Activated T-cell treated with anti-CD3 and anti-CD28 coated beads, Interleukin-2, amount 50 U/mL, for 72 hours (primary cell): Measurements from ENCODE around the gene TTC7B. TPM values are rescaled to one million over a fixed set of nuclear protein-coding genes. Genes with fewer than 3 reads are reported as not detected.

ENCODE experiments used
- ATAC-seq, 2 donors: fragments of 150-1000 bp; cut with Tn5 transposase; replicated peaks in 1 of 2; 2 replicates each; pipeline ENCODE4 v1.10.0; 2021; ENCODE audit warnings: moderate library complexity in 2 of 2, mild to moderate bottlenecking in 1 of 2
- DNase-seq, 2 donors: peaks; one replicate each; pipeline ENCODE4 v3.0.0; 2021 to 2022; ENCODE audit warnings: mixed read lengths in 1 of 2
- H3K27ac Mint-ChIP-seq: one replicate; pipeline ENCODE4 v1.8.0; 2022; ENCODE audit warnings: mild to moderate bottlenecking, moderate library complexity, mixed read lengths
- H3K27me3 Mint-ChIP-seq: one replicate; pipeline ENCODE4 v1.8.0; 2022; ENCODE audit warnings: low read depth, mixed read lengths
- H3K36me3 Mint-ChIP-seq, 2 donors: one replicate each; pipeline ENCODE4 v1.8.0; 2022; ENCODE audit warnings: mixed read lengths in 2 of 2, mild to moderate bottlenecking in 1 of 2; ENCODE audit not compliant: insufficient read depth in 2 of 2
- H3K4me1 Mint-ChIP-seq: one replicate; pipeline ENCODE4 v1.8.0; 2022; ENCODE audit warnings: low read depth, mixed read lengths
- H3K4me3 Mint-ChIP-seq, 2 donors: one replicate each; pipeline ENCODE4 v1.8.0; 2022; ENCODE audit warnings: mild to moderate bottlenecking in 2 of 2, mixed read lengths in 2 of 2, moderate library complexity in 2 of 2
- H3K9me3 Mint-ChIP-seq, 2 donors: one replicate each; pipeline ENCODE4 v1.8.0; 2022; ENCODE audit warnings: mixed read lengths in 2 of 2
- total RNA-seq, 2 donors: library from RNA; stranded (reverse); gene quantifications; one replicate each; pipeline ENCODE4 v1.2.3, GENCODE V29; 2022

Gene TTC7B
- total RNA-seq, 2 donors from 2014 or later, result 9.2 to 10.7 TPM

DNA sequence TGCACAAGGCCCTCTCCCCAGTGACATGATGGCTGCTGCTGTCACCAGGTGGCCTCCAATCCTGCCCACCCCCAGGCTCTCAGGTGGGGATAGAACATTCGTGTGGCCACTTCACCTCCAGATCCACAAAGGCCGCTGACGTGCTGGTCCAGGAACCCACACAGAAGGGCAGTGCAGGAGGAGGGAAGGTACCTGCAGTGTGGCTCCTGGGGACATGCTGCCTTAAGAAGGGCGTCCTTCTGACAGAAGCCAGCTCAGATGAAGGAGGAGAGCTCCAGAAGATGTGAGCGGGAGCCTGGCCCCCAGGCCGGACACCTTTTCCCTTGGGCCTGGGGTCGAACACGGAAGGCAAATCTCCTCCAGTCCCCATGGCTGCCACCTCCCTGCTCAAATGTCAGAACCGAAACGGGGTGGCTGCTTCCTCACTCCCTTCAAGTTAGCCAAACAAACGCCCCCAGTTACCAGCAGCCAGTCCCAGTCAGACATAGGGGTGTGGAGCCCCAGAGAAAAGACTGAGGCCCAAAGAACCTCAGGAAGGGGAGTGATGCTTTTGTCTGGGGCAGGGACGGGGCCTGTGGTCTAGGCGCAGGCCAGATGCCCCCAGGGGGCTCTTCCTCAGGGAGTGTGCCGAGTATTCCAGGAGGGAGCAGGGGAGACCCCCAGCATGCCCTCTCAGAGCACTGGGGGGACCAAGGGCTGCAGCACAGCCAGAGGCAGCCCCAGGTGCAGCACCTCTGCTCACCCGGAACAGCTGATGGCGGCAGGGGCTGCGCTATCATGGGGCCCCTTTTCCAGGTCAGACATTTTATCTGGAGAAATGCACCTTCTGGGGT lies 263.5 kb downstream of the TTC7B start:
- Mint-ChIP-seq H3K27me3 (no peaks in the 10 kb centered on the region), H3K36me3 (no peaks in the 10 kb centered on the region), H3K4me1 (no peaks in the 10 kb centered on the region), H3K27ac (no peak overlapping the region), H3K9me3 (no peaks in the 10 kb centered on the region), H3K4me3 (no peak overlapping the region)
- no peak for DNase-seq
- no peak for ATAC-seq

- no peaks in the 10 kb centered on the region for H3K4me1 Mint-ChIP-seq
- H3K27me3 Mint-ChIP-seq, result no peaks in the 10 kb centered on the region
- DNase-seq, result no peak
- H3K27ac Mint-ChIP-seq, result no peak overlapping the region
- H3K9me3 Mint-ChIP-seq, result no peaks in the 10 kb centered on the region
- no peak overlapping the region for H3K4me3 Mint-ChIP-seq
- ATAC-seq, result no peak
- no peaks in the 10 kb centered on the region for H3K36me3 Mint-ChIP-seq
Measured at GRCh38 chr14:90551733-90552464, 264.3 kb downstream of the TTC7B start.

DNA sequence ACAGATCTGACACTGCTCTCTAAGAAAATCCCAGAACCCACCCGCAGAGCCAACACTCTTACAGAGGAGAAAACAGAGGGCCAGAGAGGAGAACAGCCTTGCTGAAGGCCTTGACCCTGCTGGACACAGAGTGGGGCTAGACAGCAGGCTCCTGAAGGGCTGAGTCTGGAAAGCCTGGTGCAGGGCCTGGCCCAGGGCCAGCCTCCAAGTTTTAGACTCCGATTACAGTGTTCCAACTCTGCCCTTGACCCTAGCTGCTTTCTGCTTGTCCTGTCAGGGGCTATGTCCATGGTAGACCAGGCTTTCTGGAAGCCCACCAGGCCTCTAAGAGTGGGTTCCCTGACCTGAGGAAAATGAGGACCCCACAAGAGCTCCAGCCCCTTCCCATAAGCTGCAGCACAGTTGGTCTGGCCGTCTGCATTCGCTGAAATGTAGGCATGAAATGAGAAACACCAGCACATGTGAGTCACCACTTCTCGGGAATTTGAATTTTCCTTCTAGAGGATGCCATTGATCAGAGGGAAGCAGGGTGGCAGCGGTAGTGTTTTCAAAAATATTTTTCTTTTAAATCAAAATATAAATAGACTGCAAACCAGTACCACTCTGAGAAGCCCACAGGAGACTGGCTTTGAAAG lies 265.0 kb downstream of the TTC7B start:
- Mint-ChIP-seq H3K36me3 (no peaks in the 10 kb centered on the region), H3K4me1 (no peaks in the 10 kb centered on the region), H3K27me3 (no peaks in the 10 kb centered on the region), H3K27ac (no peak overlapping the region), H3K4me3 (no peak overlapping the region), H3K9me3 (no peaks in the 10 kb centered on the region)
- no peak for DNase-seq
- no peak for ATAC-seq

DNA sequence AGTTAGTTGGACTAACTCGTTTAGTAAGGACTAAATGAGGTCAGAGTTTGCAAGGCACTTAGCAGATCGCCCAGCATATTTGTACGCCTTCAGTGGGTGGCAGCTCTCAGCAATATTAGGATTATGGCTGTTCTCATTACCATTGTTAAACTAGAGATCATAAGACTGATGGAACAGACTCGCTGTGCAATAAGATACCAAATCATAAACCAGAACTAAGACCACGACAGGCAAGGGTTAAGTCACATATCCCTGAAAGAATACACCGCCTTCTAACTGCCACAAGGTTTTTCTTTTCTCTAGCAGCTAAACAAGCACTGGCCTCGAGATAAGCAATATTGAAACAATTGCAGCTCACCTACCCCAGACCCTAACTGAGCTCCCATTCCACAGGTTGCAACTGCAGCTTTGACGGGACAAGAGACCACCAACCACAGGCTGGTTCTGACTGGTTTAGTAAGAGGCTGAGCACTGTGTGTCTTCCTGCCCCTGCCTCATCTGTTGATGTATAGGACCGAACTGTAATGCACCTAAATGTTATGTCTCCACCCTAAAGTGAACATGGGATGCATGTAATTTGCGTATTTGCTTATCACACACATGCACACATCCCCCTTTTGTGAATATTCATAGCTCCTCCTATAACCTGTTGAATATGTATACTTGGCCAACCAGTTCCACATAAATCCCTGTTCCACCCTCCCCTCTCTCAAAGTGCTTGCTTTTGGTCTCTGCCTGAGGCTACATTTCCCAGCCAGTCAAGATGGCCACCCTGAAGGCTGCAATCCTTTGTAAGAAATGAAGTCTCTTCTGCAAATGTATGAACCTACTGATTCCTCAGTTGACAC lies 266.2 kb downstream of the TTC7B start:
- H3K4me3 Mint-ChIP-seq, result no peak overlapping the region
- H3K27ac Mint-ChIP-seq, result no peak overlapping the region
- H3K36me3 Mint-ChIP-seq, result no peaks in the 10 kb centered on the region
- H3K4me1 Mint-ChIP-seq, result no peaks in the 10 kb centered on the region
- H3K9me3 Mint-ChIP-seq, result no peaks in the 10 kb centered on the region
- DNase-seq (no peak), ATAC-seq (no peak)
- H3K27me3 Mint-ChIP-seq, result no peaks in the 10 kb centered on the region

- Mint-ChIP-seq H3K27me3 (no peaks in the 10 kb centered on the region), H3K4me1 (no peaks in the 10 kb centered on the region), H3K27ac (no peak overlapping the region), H3K9me3 (no peaks in the 10 kb centered on the region), H3K36me3 (no peaks in the 10 kb centered on the region), H3K4me3 (no peak overlapping the region)
- DNase-seq (no peak), ATAC-seq (no peak)
Measured at GRCh38 chr14:90548455-90548854, 267.8 kb downstream of the TTC7B start.

DNA sequence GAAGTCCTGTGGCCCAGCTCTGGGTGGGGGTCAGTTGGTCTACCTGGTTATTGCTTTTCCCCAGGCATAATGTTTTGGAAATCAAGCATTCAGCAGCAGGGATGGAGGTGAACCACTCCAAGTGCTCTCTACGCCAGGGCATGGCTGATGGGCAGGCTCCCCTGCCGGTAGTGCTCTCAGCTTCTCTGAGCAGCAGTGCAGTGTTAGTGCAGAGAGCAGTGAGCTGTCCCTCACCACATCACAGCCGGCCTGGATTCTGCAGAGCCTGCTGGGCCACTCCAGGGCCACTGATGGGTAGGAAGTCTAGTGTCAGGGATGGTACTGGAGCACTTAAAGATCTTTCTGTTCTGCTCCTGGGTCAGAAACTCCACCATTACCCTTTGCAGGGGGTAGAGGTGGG lies 268.3 kb downstream of the TTC7B start:
- Mint-ChIP-seq H3K9me3 (no peaks in the 10 kb centered on the region), H3K36me3 (no peaks in the 10 kb centered on the region), H3K4me1 (no peaks in the 10 kb centered on the region), H3K27me3 (no peaks in the 10 kb centered on the region), H3K27ac (no peak overlapping the region), H3K4me3 (no peak overlapping the region)
- ATAC-seq (no peak), DNase-seq (no peak)

GRCh38 chr14:90547250-90547649 lies 269.0 kb downstream of the TTC7B start:
- no peaks in the 10 kb centered on the region for H3K36me3 Mint-ChIP-seq
- no peaks in the 10 kb centered on the region for H3K4me1 Mint-ChIP-seq
- H3K4me3 Mint-ChIP-seq, result no peak overlapping the region
- no peak overlapping the region for H3K27ac Mint-ChIP-seq
- H3K9me3 Mint-ChIP-seq, result no peaks in the 10 kb centered on the region
- no peak for ATAC-seq
- DNase-seq, result no peak
- H3K27me3 Mint-ChIP-seq, result no peaks in the 10 kb centered on the region

GRCh38 chr14:90546767-90547166 lies 269.5 kb downstream of the TTC7B start:
- DNase-seq (no peak), ATAC-seq (no peak)
- H3K27ac Mint-ChIP-seq, result no peak overlapping the region
- H3K27me3 Mint-ChIP-seq, result no peaks in the 10 kb centered on the region
- no peaks in the 10 kb centered on the region for H3K4me1 Mint-ChIP-seq
- H3K36me3 Mint-ChIP-seq, result no peaks in the 10 kb centered on the region
- H3K9me3 Mint-ChIP-seq, result no peaks in the 10 kb centered on the region
- no peak overlapping the region for H3K4me3 Mint-ChIP-seq

GRCh38 chr14:90545966-90546751 lies 270.1 kb downstream of the TTC7B start:
- no peaks in the 10 kb centered on the region for H3K36me3 Mint-ChIP-seq

DNA sequence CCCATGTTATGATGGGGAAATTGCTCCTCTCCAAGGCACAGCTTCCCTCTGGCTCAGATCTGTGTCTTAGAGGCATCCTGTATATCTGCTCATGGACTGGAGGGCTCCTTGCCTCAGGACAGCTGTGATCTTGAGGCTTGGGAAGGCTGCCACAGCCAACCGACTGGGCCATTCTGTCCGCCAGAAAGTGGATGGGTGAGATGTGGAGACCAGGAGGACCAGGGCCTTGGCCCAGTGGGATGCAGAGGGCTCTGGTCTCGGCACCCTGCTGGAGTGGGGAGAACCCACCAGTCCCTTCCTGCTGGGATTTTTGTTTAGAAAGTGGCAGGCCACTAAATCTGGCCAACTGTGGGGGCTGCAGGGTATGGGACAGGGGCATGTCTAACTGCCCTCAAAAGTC lies 270.8 kb downstream of the TTC7B start:
- Mint-ChIP-seq H3K9me3 (no peaks in the 10 kb centered on the region), H3K36me3 (no peaks in the 10 kb centered on the region), H3K4me1 (no peaks in the 10 kb centered on the region), H3K27ac (no peak overlapping the region), H3K27me3 (no peaks in the 10 kb centered on the region), H3K4me3 (no peak overlapping the region)
- ATAC-seq (no peak), DNase-seq (no peak)

More at GRCh38 chr14:90545966-90546751, 270.1 kb downstream of the TTC7B start:
- H3K4me3 Mint-ChIP-seq, result no peak overlapping the region
- no peaks in the 10 kb centered on the region for H3K9me3 Mint-ChIP-seq
- no peak overlapping the region for H3K27ac Mint-ChIP-seq
- no peaks in the 10 kb centered on the region for H3K27me3 Mint-ChIP-seq
- ATAC-seq, result no peak
- no peaks in the 10 kb centered on the region for H3K4me1 Mint-ChIP-seq
- DNase-seq, result no peak

GRCh38 chr14:90544971-90545370 lies 271.3 kb downstream of the TTC7B start:
- ATAC-seq (no peak), DNase-seq (no peak)
- H3K9me3 Mint-ChIP-seq, result no peaks in the 10 kb centered on the region
- no peaks in the 10 kb centered on the region for H3K4me1 Mint-ChIP-seq
- H3K36me3 Mint-ChIP-seq, result no peaks in the 10 kb centered on the region
- no peak overlapping the region for H3K4me3 Mint-ChIP-seq
- no peak overlapping the region for H3K27ac Mint-ChIP-seq
- H3K27me3 Mint-ChIP-seq, result no peaks in the 10 kb centered on the region

DNA sequence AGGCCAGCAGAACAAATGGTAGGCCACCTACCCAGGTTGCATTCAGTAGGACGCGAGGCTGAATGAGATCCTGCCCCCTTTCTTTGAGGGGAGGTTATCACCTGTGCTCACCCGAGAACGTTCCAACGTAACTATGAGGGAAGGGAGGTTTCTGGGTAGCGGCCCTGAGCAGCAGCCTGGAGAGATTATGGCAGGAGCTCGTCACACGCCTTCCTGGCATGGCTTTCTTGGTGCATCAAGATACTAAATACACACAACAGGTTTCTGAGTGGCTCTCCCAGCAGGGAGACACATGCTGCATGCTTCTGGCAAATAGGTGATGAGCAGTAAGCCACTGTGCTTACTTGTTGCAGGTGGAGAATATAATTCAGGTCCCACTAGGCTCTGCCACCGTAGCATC lies 271.7 kb downstream of the TTC7B start:
- Mint-ChIP-seq H3K27ac (no peak overlapping the region), H3K36me3 (no peaks in the 10 kb centered on the region), H3K4me3 (no peak overlapping the region), H3K27me3 (no peaks in the 10 kb centered on the region), H3K9me3 (no peaks in the 10 kb centered on the region), H3K4me1 (no peaks in the 10 kb centered on the region)
- DNase-seq, result no peak
- no peak for ATAC-seq
